Heart right ventricle (tissue), 16 donors: Measurements from ENCODE around the gene SEC16A. TPM values are rescaled to one million over a fixed set of nuclear protein-coding genes. Genes with fewer than 3 reads are reported as not detected.

Experiments used
- ATAC-seq, 8 donors: fragments of 200-7000 bp; cut with Tn5 transposase; one replicate each; pipeline ENCODE4 v1.9.1; 2020; ENCODE audit warnings: mild to moderate bottlenecking in 8 of 8, moderate library complexity in 8 of 8, moderate number of reproducible peaks in 1 of 8
- DNase-seq, 2 donors: peaks; one replicate each; pipeline ENCODE4 v3.0.0-alpha.2; 2020
- H3K27ac ChIP-seq, 10 donors: fragments of 200-600 bp; sonication (generic) in 2 of 10; one replicate each; pipeline versions ENCODE4 v1.5.0 to v1.8.0; 2020 to 2022; ENCODE audit warnings: mild to moderate bottlenecking in 3 of 10
- H3K27me3 ChIP-seq, 7 donors: fragments of 200-600 bp; one replicate each; pipeline ENCODE4 v1.8.0; 2021 to 2022; ENCODE audit warnings: mild to moderate bottlenecking in 2 of 7
- H3K36me3 ChIP-seq, 9 donors: fragments of 200-600 bp; sonication (generic) in 1 of 9; one replicate each; pipeline versions ENCODE4 v1.5.0 to v1.8.0; 2020 to 2022; ENCODE audit warnings: mild to moderate bottlenecking in 2 of 9
- H3K4me1 ChIP-seq, 9 donors: fragments of 200-600 bp; sonication (generic) in 1 of 9; one replicate each; pipeline versions ENCODE4 v1.5.0 to v1.8.0; 2020 to 2022; ENCODE audit warnings: mild to moderate bottlenecking in 4 of 9
- H3K4me3 ChIP-seq, 10 donors: fragments of 200-600 bp; sonication (generic) in 2 of 10; one replicate each; pipeline versions ENCODE4 v1.5.0 to v1.8.0; 2020 to 2022; ENCODE audit warnings: mild to moderate bottlenecking in 7 of 10, moderate library complexity in 2 of 10
- H3K9me3 ChIP-seq, 11 donors: fragments of 200-600 bp in 10 of 11; sonication (generic) in 2 of 11; one replicate each; pipeline versions ENCODE4 v1.5.0 to v1.8.0; 2013 to 2022; ENCODE audit warnings: mild to moderate bottlenecking in 2 of 11, control low read depth in 1 of 11, moderate library complexity in 1 of 11
- WGBS, 2 donors: extraction: QIAGEN DNeasy Blood & Tissue Kit; methylation state at CpG; one replicate each; pipeline ENCODE4 v1.1.7; 2013; ENCODE audit warnings: inconsistent platforms in 1 of 2; 5-methylcytosine and 5-hydroxymethylcytosine counted together
- intact Hi-C, 10 donors: fragments of 100-400 bp; cut with DNase I; formaldehyde crosslinking; loops; one replicate each; pipeline versions ENCODE4 v1.11.1 to v1.14.2; 2022
- polyA plus RNA-seq, 2 donors: library from polyadenylated mRNA; stranded (reverse); fragments of 200-250 nt; gene quantifications; one replicate each; pipeline ENCODE4 v1.2.3, GENCODE V29; 2013
- total RNA-seq, 10 donors: library from RNA; stranded (reverse); fragmentation: NEBNext Ultra II Directional in 3 of 10; extraction: Animal tissue kit (Norgen Biotek cat#: 25700) in 3 of 10; gene quantifications; one replicate each; pipeline versions ENCODE4 v1.2.1 to v1.2.4, GENCODE V29; 2021 to 2023
- TF ChIP-seq, protein P1 (sequence below), 9 donors: fragments of 200-600 bp; sonication (generic) in 2 of 9; IDR thresholded peaks; one replicate each; pipeline versions ENCODE4 v1.5.0 to v1.8.0; 2021 to 2022; ENCODE audit warnings: antibody characterized with exemption in 9 of 9, mild to moderate bottlenecking in 5 of 9, moderate library complexity in 1 of 9
- donor health status: Arrhythmogenic right ventricular cardiomyopathy.
- donor health status: ischemic (EF 13 %, LVEDD 7.1; RV severe dilation, severe dysfunction).
- donor health status: healthy with polysubstance abuse.
- donor health status: DM: no; HTN: yes; CAD: no.
- donor health status: DM: no; HTN: no; CAD: no.
- donor health status: ischemic (EF 25% LVEDD 6.9; RV normal size, moderate dysfunction).
- donor health status: ischemic (EF 25% LVEDD 5.7; RV mildly dilated, moderate dysfunction).
- donor health status: healthy.
- donor health status: DM: yes; HTN: yes; CAD: no.
- donor health status: Ischemic cardiomyopathy.
- donor health status: ischemic (EF 35%, LVEDD 5.7; RV mildly dilated, moderate dysfunction).
- donor health status: nonischemic (EF 11% LVEDD 7.7; RV severe dilation, severe dysfunction).
- donor health status: DM: yes; HTN: yes; CAD: no.
- donor health status: PGD.
- donor health status: ischemic (EF 29% LVEDD 5.4; RV normal size, mild dysfunction).
- donor health status: nonischemic (EF 23%, LVEDD 6.1; RV moderate dilation, normal function).

Gene SEC16A
- total and polyA plus RNA-seq, 12 donors = 21.9 to 35.9 (median 28.6) TPM

- Histone ChIP-seq H3K9me3 (no peaks in the 10 kb centered on the region), H3K4me3 (no peak overlapping the region), H3K4me1 (peaks cover 0 to 51% (median 31%) of the 10 kb centered on the region in 9 donors), H3K27ac (peak overlapping the region in 1 of 10 donors; percentile 31), H3K27me3 (no peaks in the 10 kb centered on the region), H3K36me3 (peaks cover 12 to 94% (median 44%) of the 10 kb centered on the region in 9 donors)
- DNase-seq = no peak
- TF ChIP-seq, protein P1, sequence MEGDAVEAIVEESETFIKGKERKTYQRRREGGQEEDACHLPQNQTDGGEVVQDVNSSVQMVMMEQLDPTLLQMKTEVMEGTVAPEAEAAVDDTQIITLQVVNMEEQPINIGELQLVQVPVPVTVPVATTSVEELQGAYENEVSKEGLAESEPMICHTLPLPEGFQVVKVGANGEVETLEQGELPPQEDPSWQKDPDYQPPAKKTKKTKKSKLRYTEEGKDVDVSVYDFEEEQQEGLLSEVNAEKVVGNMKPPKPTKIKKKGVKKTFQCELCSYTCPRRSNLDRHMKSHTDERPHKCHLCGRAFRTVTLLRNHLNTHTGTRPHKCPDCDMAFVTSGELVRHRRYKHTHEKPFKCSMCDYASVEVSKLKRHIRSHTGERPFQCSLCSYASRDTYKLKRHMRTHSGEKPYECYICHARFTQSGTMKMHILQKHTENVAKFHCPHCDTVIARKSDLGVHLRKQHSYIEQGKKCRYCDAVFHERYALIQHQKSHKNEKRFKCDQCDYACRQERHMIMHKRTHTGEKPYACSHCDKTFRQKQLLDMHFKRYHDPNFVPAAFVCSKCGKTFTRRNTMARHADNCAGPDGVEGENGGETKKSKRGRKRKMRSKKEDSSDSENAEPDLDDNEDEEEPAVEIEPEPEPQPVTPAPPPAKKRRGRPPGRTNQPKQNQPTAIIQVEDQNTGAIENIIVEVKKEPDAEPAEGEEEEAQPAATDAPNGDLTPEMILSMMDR (IDR thresholded peaks at IDR 0.05) = no peak
- ATAC-seq = no peak
- 94 to 96% methylated on average over 19 to 20 of the region's 20 CpGs for WGBS, 2 donors
- intact Hi-C loops = no loop called here
These were observed 37.3 kb upstream of the SEC16A start for GRCh38 chr9:136520053-136520540.

- Histone ChIP-seq H3K27me3 (no peaks in the 10 kb centered on the region), H3K4me1 (peaks cover 0 to 46% (median 26%) of the 10 kb centered on the region in 9 donors), H3K4me3 (no peak overlapping the region), H3K27ac (peak overlapping the region in 1 of 10 donors; percentile 31), H3K36me3 (peaks cover 16 to 99% (median 50%) of the 10 kb centered on the region in 9 donors), H3K9me3 (no peaks in the 10 kb centered on the region)
- intact Hi-C loops = no loop called here
- no peak for ATAC-seq
- DNase-seq = no peak
- TF ChIP-seq, protein P1 (IDR thresholded peaks at IDR 0.05) = no peak
- WGBS, 2 donors = 90 to 92% methylated on average over 32 of the region's 32 CpGs
These were observed 36.6 kb upstream of the SEC16A start for GRCh38 chr9:136519263-136520052.

GRCh38 chr9:136518623-136519022 is 35.8 kb upstream of the SEC16A start:
- DNase-seq (no peak), ATAC-seq (no peak)
- no peaks in the 10 kb centered on the region for H3K9me3 ChIP-seq
- TF ChIP-seq, protein P1 (IDR thresholded peaks at IDR 0.05) = no peak
- no peaks in the 10 kb centered on the region for H3K27me3 ChIP-seq
- intact Hi-C loops = no loop called here
- peaks cover 0 to 39% (median 26%) of the 10 kb centered on the region in 9 donors for H3K4me1 ChIP-seq
- H3K4me3 ChIP-seq = no peak overlapping the region
- H3K36me3 ChIP-seq = peaks cover 16 to 100% (median 57%) of the 10 kb centered on the region in 9 donors
- WGBS, 2 donors = 91% methylated on average over 18 of the region's 18 CpGs
- H3K27ac ChIP-seq = no peak overlapping the region

DNA sequence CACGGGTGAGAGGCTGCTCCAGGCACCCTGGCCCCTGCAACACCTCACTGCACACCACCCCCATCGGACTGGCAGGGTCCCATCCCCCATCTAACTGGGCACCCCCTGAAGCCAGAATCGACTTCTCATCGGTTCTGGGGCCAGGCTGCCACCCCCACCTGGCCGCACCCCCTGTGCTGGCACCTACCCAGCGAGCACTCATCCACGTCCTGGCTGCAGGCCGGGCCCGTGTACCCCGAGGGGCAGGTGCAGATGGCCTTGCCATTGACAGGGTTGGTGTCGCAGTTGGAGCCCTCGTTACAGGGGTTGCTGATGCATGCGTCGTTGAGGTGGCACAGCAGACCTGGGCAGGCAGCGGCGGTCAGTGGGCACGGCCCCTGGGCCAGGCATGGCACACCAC is 35.1 kb upstream of the SEC16A start:
- TF ChIP-seq, protein P1 (IDR thresholded peaks at IDR 0.05) = no peak
- Histone ChIP-seq H3K36me3 (peaks cover 16 to 100% (median 60%) of the 10 kb centered on the region in 9 donors), H3K27me3 (no peaks in the 10 kb centered on the region), H3K27ac (peak overlapping the region in 1 of 10 donors; percentile 22), H3K4me1 (peaks cover 0 to 44% (median 22%) of the 10 kb centered on the region in 9 donors), H3K9me3 (no peaks in the 10 kb centered on the region), H3K4me3 (no peak overlapping the region)
- no peak for DNase-seq
- WGBS, 2 donors = 93 to 94% methylated on average over 17 of the region's 17 CpGs
- intact Hi-C loops = no loop called here
- ATAC-seq = no peak
